HG03280 (cell line): ENCODE data around the gene TMPRSS3.

Source experiments
- ATAC-seq: cut with Tn5 transposase; IDR thresholded peaks from one replicate; pipeline ENCODE4 v1.9.1; 2021; ENCODE audit warnings: mild to moderate bottlenecking, moderate library complexity; ENCODE audit not compliant: unreplicated experiment

Gene TMPRSS3

DNA sequence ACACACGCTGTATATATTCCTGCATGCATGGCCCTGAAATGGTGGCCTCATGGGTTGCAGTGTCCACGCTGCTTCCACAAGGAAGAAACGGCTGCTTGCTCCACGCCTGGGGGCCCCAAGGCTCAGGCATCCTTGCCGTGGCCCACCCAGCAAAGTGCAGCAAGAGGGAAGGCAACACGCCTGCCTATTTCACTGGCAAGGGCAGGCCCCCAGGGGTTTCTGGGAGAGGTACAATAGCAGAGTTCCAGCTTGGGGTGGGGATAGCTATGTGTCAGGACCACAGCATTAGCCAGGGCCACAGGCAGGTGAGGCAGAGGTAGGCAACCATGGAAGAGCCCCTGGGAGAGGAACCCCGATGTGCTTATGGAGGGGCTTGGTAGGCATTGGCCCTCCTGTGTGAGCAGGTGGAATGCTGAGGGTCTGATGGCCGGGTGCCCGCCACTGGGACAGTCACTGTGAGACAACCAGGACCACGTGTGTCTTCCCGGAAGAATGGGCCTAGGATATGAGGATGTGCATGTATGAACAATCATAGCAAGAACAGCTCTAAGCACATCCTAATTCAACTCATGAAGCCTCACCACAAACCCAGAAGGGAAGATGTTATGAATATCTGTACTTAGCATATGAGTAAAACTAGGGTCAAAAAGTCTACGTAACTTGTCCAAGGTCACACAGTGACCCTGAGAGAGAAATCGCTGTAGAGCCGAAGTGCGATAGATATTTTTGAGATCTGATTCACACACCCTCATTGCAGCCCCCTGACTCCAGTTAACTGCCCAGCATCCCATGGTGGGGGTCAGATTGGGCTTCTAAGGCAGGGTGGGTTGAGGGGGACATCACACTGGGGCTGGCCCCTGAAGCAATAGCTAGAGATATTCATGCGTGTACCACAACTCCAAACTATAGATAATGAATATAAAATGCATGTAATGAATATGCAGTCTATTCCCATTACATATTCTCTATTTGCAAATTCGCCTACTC is 56.8 kb downstream of the TMPRSS3 start:
- no peak for ATAC-seq

DNA sequence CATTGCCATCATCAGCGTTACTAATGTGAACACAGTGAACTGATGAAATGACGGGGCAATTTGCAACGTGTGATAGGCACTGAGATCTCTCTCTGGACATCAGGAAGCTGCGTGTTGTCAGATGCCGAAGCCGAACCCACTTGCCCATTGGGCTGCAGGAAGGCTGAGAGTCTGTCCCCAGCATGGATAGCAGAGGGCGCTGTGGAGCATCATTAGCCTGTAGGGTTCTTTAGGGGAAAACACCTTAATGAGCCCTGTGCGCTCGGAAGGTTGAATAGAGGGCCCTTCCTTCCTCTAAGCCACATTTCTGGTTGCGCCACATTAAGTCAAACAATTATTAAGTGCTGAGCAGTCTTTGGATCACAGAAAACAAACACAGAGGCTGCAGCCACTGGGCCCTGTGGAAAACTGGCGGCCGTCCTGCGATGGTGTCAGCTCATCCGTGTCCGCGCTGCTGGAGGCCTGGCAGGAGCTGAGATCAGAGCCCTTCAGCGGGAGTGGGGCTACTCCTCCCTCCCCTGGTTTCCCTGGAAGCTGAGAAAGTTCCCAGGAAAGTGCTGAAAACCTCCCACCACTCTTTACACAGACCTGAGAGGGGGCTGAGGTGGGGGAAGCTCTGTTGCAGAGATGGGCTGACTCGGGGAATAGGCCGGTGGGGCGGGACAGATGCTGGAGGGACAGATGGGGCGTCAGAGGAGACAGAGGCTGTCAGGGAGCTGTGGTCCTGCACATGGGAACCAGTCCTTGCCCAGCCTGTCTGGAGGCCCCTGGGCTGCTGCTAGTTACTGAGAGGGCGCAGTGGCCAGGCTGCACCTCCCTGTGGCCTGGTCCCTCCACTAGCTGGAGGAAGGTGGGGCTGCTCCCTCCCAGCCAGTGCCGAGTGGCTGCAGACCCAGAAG is 57.8 kb downstream of the TMPRSS3 start:
- no peak for ATAC-seq

DNA sequence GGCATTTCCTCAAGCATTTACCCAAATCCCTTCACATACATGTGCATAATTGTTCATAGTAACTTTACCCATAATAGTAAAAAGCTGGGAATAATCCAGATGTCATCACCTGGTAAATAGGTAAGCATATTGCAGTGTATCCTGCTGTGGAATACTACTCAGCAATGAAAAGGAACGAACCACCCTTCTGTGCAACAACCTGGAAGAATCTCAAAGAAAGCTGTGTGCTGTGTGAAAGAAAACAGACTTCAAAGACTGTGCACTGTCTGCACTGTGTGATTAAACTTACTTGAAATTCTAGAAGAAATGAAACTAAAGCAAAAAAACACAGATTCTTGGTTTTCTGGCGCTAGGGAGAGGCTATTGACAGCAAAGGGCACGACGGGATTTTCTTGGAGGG is 58.6 kb downstream of the TMPRSS3 start:
- ATAC-seq = no peak

DNA sequence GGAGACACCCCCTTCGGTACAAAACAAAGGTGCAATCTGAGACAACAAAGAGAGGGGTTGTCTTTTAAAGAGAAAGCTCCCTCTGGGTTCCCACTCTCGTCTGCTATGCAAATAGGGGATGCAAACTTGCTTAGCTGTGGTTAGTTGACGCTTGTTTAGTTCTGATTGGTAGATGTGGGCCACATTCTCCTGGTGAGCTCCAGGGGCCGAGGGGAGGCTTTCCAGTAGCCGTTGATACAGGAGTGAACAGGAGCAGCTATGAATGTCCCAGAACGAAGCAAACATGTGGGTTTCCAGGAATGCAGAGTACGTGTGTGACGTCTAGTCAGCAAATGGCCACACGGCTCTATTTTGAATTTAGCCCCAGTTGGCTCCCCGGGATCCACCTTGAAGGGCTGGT is 59.8 kb downstream of the TMPRSS3 start:
- ATAC-seq = no peak

DNA sequence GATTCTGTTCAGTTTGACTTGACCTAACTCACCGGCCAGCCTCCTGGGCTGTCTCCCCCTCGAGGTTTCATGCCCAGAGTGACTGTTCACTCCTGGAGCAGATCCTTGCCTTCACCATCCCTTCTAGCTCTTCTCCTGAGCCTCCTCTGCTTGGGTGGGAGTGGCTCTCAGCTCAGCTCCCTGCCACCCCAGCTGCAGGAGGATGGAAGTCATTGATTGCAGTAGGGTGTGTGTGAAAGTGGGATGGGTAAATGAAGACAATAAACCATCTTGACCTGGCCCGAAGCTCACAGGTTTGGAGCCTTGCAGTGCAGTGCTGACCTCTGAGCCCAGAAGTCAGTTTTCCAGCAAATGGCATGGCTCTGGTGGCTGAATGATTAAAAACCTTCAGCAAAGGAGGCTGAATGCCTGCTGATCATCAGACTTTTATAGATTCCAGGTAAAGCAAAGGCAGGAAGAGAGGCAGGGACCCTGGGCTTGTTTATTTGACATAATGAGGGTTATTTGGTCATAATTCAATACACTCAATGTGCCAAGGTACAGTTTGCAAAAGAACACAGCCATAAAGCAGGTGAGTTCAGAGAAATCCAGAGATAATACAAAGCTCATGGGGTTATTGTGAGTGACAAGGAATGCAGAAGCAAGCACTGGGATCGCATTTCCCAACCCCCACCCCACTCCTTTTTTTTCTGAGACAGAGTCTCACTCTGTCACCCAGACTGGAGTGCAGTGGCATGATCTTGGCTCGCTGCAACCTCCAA is 63.1 kb downstream of the TMPRSS3 start:
- no peak for ATAC-seq

DNA sequence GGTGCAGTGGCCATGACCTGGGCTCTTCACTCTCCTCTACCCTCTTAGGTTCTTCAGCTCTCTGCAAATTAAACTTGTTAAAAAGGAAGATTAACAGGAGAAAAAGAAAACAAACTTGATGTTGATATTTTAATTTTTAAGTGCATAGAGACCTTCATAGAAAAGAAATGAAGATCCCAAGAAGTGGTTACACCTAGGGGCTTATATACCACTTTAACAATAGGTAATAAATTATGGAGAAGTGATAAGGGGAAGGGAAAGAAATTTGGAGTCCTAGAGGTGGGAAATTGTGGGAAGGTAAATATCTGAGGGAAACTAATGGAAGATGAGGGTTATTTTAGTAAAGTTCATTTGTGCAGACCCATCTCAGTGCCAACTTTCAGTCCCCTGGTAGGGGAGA is 64.2 kb downstream of the TMPRSS3 start:
- ATAC-seq = no peak

DNA sequence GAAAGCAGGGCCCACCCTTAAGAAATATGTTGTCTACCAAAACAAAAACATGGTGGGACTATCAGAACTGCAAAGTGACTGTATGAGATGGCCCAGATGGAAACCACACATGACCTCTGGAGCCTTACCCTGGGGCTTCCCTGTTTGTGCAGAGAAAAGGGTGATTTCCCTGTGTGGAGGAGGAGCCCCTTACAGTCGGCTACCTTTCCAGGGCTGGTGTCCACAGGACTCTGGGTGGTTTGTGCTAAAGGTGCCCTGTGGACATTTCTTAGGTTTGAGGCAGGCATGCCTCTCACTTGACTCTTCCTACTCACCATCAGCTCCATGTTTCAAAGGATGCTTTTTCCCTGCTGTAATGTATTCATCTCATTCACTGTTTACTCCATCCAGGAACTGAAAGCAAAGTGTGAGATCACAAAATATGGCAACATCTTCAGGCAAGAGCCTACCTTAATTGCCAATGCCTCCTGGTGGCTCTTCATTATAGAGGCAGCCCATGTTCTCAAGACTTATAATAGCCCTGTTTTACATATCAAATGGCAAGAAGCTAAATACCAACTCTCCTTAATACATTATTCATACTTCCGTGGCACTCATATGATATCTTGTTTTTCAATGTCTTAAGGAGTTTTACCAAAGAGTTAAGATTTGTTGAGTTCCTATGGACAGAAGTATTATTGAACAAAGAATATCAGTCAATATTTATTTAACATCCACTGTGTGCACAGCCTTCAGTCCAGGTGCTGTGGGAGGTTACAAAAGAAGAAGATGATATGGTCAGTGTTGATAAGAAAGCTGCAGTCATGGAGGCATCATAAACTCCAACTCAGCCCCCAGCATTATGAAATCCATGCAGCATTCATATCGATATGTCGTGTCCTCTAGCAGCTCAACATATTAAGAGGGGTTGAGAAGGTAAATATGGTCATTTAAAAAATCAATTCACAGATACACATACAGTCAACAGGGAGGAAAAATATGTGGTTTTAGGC is 65.2 kb downstream of the TMPRSS3 start:
- ATAC-seq = no peak

DNA sequence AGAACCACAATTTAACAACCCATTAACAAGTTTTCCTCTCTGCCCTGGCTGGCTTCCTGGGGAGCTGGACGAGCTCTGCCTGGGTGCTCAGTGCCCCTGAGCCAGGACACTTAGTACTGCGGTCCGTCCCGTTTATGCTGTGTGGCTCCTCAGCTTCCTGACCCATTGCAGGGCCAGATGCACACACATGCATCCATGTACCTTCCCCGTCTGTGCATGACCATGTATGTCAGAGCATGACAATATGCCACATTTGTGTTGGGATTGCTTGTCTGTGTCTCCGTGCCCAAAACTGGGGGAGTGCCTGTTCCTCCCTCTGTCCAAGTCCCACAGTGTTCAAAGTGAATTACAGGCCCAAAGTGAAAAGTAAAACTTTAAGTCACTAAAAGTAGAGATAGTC is 71.0 kb downstream of the TMPRSS3 start:
- ATAC-seq = no peak
